GM03348 (cell line): ENCODE measurements around the gene SLC41A3.
"Not testable (repeated sequence)": the region's sequence is repeated elsewhere in the genome, so short reads cannot be mapped to it uniquely, and the experiment has no call there.

Source experiments
- DNase-seq: peaks from one replicate; pipeline ENCODE4 v3.0.0; 2012; ENCODE audit warnings: low spot score

The SLC41A3 gene

GRCh38 chr3:126053949-126054569 lies 29.9 kb downstream of the SLC41A3 start:
- no peak for DNase-seq

- no peak for DNase-seq
These were observed 30.4 kb downstream of the SLC41A3 start for GRCh38 chr3:126053513-126053912.

- no peak for DNase-seq
These were observed 31.5 kb downstream of the SLC41A3 start for GRCh38 chr3:126052196-126053058.

- DNase-seq: no peak
These were observed 32.2 kb downstream of the SLC41A3 start for GRCh38 chr3:126051741-126052140.

- no peak for DNase-seq
These were observed 32.7 kb downstream of the SLC41A3 start for GRCh38 chr3:126051234-126051633.

- DNase-seq: no peak
These were observed 33.3 kb downstream of the SLC41A3 start for GRCh38 chr3:126050626-126051025.

GRCh38 chr3:126050050-126050392 lies 33.9 kb downstream of the SLC41A3 start:
- DNase-seq: no peak

GRCh38 chr3:126049289-126050049 lies 34.5 kb downstream of the SLC41A3 start:
- no peak for DNase-seq

- DNase-seq: no peak
These were observed 43.5 kb downstream of the SLC41A3 start for GRCh38 chr3:126040386-126040785.

- no peak for DNase-seq
These were observed 44.1 kb downstream of the SLC41A3 start for GRCh38 chr3:126039870-126040269.

GRCh38 chr3:126038791-126039190 lies 45.1 kb downstream of the SLC41A3 start:
- not testable (repeated sequence) for DNase-seq

- no peak for DNase-seq
These were observed 47.8 kb downstream of the SLC41A3 start for GRCh38 chr3:126036056-126036549.

GRCh38 chr3:126035362-126036050 lies 48.4 kb downstream of the SLC41A3 start:
- no peak for DNase-seq

- DNase-seq: no peak
These were observed 49.2 kb downstream of the SLC41A3 start for GRCh38 chr3:126034481-126035361.

- DNase-seq: no peak
These were observed 50.2 kb downstream of the SLC41A3 start for GRCh38 chr3:126033765-126034164.

GRCh38 chr3:126033051-126033745 lies 50.7 kb downstream of the SLC41A3 start:
- DNase-seq: no peak

- no peak for DNase-seq
These were observed 51.9 kb downstream of the SLC41A3 start for GRCh38 chr3:126031981-126032471.

GRCh38 chr3:126030455-126030854 lies 53.5 kb downstream of the SLC41A3 start:
- no peak for DNase-seq

- no peak for DNase-seq
These were observed 54.7 kb downstream of the SLC41A3 start for GRCh38 chr3:126029241-126029640.

GRCh38 chr3:126028096-126028495 lies 55.8 kb downstream of the SLC41A3 start:
- DNase-seq: no peak
